SK-N-SH treated with all-trans-retinoic acid at 6 μM for 48 hours (cell line): ENCODE results near the gene TBX18.

Source experiments
- ARNTL ChIP-seq: fragments of 450-650 bp; formaldehyde crosslinking; IDR thresholded peaks from 2 replicates; pipeline ENCODE4 v1.5.0; 2020; ENCODE audit warnings: low read depth, mild to moderate bottlenecking, moderate library complexity, borderline replicate concordance
- CSDC2 ChIP-seq: fragments of 250-450 bp; sonication (Bioruptor Pico); IDR thresholded peaks from 2 replicates; pipeline ENCODE4 v1.5.0; 2020; ENCODE audit warnings: mild to moderate bottlenecking, moderate library complexity
- ISL1 ChIP-seq: fragments of 250-450 bp; sonication (Bioruptor Pico); IDR thresholded peaks from 2 replicates; pipeline ENCODE4 v2.1.2; 2022; ENCODE audit warnings: mild to moderate bottlenecking, moderate library complexity
- TOX ChIP-seq: fragments of 250-450 bp; sonication (Bioruptor Pico); IDR thresholded peaks from 2 replicates; pipeline ENCODE4 v1.8.0; 2021; ENCODE audit warnings: mild to moderate bottlenecking, moderate library complexity, borderline replicate concordance
- ZFP30 ChIP-seq: fragments of 450-650 bp; formaldehyde crosslinking; IDR thresholded peaks from 2 replicates; pipeline ENCODE4 v1.5.0; 2022; ENCODE audit warnings: mild to moderate bottlenecking, moderate library complexity

DNA sequence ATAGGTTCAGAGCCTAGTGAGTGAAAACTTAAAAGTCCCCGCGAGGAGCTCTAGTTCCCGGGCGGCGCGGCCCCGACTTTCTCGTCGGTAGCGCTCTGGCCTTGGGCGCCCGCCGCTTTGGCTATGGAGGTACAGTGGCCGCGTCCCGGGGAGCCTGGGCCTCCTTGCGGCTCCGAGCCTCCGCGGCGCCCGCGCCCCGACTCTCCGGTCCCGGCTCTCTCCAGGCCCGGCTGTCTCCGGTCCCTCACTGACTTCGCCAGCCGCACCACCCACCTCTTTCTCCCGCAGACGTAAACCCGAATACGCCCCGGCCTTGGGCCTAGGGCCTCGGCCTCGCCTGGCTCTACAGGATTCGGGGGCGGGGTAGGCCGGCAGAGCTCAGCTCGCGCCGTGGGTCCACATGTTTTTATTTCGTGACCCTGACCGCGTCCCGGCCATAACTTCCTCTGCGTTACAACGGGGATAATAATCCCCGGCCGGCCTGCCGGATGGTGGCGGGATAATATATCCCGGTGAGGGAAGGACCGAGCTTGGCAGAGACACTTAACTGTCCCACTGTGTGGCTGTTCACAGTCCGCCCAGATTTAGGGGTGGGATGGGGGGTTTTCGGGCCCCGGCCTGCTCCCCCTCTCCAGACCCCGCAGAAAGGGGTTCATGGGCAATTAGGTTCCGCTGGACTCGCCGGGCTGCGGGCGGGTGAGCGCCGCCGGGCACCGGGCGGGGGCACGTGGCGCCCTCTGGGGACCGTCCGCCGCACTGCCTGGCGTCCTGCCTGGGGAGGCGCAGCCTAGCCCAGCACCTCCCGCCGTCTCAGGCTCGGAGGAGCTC is 10.0 kb upstream of the TBX18 start:
- no peak for TF ChIP-seq ISL1 (CRISPR knock-in tag)
- no peak for TF ChIP-seq ZFP30
- no peak for TF ChIP-seq ARNTL (CRISPR knock-in tag)
- no peak for TF ChIP-seq TOX
- no peak for TF ChIP-seq CSDC2 (CRISPR knock-in tag)
